HG02884 (cell line): ENCODE results near the gene MACC1.

Experiments
- ATAC-seq: cut with Tn5 transposase; IDR thresholded peaks from one replicate; pipeline ENCODE4 v1.9.1; 2021; ENCODE audit warnings: mild to moderate bottlenecking, moderate library complexity; ENCODE audit not compliant: unreplicated experiment

MACC1 gene

GRCh38 chr7:20183086-20183485, 34.1 kb downstream of the MACC1 start:
- ATAC-seq: no peak

GRCh38 chr7:20176578-20177242, 40.5 kb downstream of the MACC1 start:
- ATAC-seq: no peak

- ATAC-seq: no peak
Observed at GRCh38 chr7:20173828-20174227, 43.4 kb downstream of the MACC1 start.

- ATAC-seq: peak; percentile 68
Observed at GRCh38 chr7:20172736-20173334, 44.3 kb downstream of the MACC1 start.

- ATAC-seq: no peak
Observed at GRCh38 chr7:20170633-20171032, 46.6 kb downstream of the MACC1 start.

- no peak for ATAC-seq
Observed at GRCh38 chr7:20165146-20165510, 52.1 kb downstream of the MACC1 start.

GRCh38 chr7:20164425-20165145, 52.6 kb downstream of the MACC1 start:
- no peak for ATAC-seq

- ATAC-seq: no peak
Observed at GRCh38 chr7:20162665-20163064, 54.5 kb downstream of the MACC1 start.

- ATAC-seq: no peak
Observed at GRCh38 chr7:20159226-20159747, 57.9 kb downstream of the MACC1 start.

- ATAC-seq: peak; percentile 59
Observed at GRCh38 chr7:20158684-20159083, 58.5 kb downstream of the MACC1 start.

- ATAC-seq: no peak
Observed at GRCh38 chr7:20157456-20157855, 59.7 kb downstream of the MACC1 start.

- ATAC-seq: no peak
Observed at GRCh38 chr7:20153999-20154398, 63.2 kb downstream of the MACC1 start.

- no peak for ATAC-seq
Observed at GRCh38 chr7:20153567-20153966, 63.6 kb downstream of the MACC1 start.

GRCh38 chr7:20152511-20152910, 64.7 kb downstream of the MACC1 start:
- ATAC-seq: no peak

GRCh38 chr7:20151708-20152456, 65.3 kb downstream of the MACC1 start:
- ATAC-seq: no peak

- no peak for ATAC-seq
Observed at GRCh38 chr7:20146451-20146850, 70.7 kb downstream of the MACC1 start.

GRCh38 chr7:20144801-20145200, 72.4 kb downstream of the MACC1 start:
- ATAC-seq: no peak

- no peak for ATAC-seq
Observed at GRCh38 chr7:20141666-20142065, 75.5 kb downstream of the MACC1 start.

GRCh38 chr7:20141002-20141345, 76.2 kb downstream of the MACC1 start:
- no peak for ATAC-seq

- no peak for ATAC-seq
Observed at GRCh38 chr7:20140291-20141001, 76.7 kb downstream of the MACC1 start.

GRCh38 chr7:20136647-20137046, 80.5 kb downstream of the MACC1 start:
- ATAC-seq: no peak
